WTC11 (cell line): ENCODE measurements around the gene PARVB. TPM values are rescaled to one million over a fixed set of nuclear protein-coding genes. Genes with fewer than 3 reads are reported as not detected.

ENCODE experiments used
- ATAC-seq: fragments of 200-7000 bp; cut with Tn5 transposase; 2 replicates; pipeline ENCODE4 v1.10.0; 2021; ENCODE audit warnings: mild to moderate bottlenecking, moderate library complexity
- CTCF ChIA-PET: fragments of 300-600 bp; sonication (Branson Sonifier 250); formaldehyde crosslinking; loops from one replicate; lab custom pipeline; 2021; ENCODE audit warnings: antibody characterized with exemption; lab: Charles Lee
- POLR2A ChIA-PET: fragments of 350-600 bp; sonication (Branson Sonifier 250); formaldehyde crosslinking; loops from one replicate; lab custom pipeline; 2021; ENCODE audit warnings: antibody characterized with exemption; lab: Charles Lee
- DNase-seq: peaks from one replicate; pipeline ENCODE4 v3.0.0; 2021; ENCODE audit warnings: low spot score
- H3K27ac Mint-ChIP-seq: 2 replicates; pipeline ENCODE4 v1.8.0; 2021; ENCODE audit warnings: mixed read lengths
- H3K27me3 Mint-ChIP-seq: 2 replicates; pipeline ENCODE4 v1.8.0; 2021; ENCODE audit warnings: low read depth, mild to moderate bottlenecking, moderate library complexity, mixed read lengths
- H3K36me3 Mint-ChIP-seq: 2 replicates; pipeline ENCODE4 v1.8.0; 2021; ENCODE audit warnings: mixed read lengths
- H3K4me1 Mint-ChIP-seq: 2 replicates; pipeline ENCODE4 v1.8.0; 2022; ENCODE audit warnings: mixed read lengths
- H3K4me3 Mint-ChIP-seq: 2 replicates; pipeline ENCODE4 v1.8.0; 2021; ENCODE audit warnings: mild to moderate bottlenecking, moderate library complexity, mixed read lengths
- H3K9me3 Mint-ChIP-seq: 2 replicates; pipeline ENCODE4 v1.8.0; 2021; ENCODE audit warnings: mixed read lengths
- ARID4B ChIP-seq: sonication (generic); formaldehyde crosslinking; IDR thresholded peaks from 2 replicates; pipeline ENCODE4 v1.8.0; 2023; ENCODE audit warnings: missing genetic modification reagents, mild to moderate bottlenecking, borderline replicate concordance
- ATF1 ChIP-seq: sonication (generic); formaldehyde crosslinking; IDR thresholded peaks from 2 replicates; pipeline ENCODE4 v1.8.1; 2023; ENCODE audit warnings: mild to moderate bottlenecking, moderate library complexity, missing genetic modification reagents
- ATF6 ChIP-seq: sonication (generic); formaldehyde crosslinking; IDR thresholded peaks from 2 replicates; pipeline ENCODE4 v1.8.1; 2023; ENCODE audit warnings: mild to moderate bottlenecking, missing genetic modification reagents
- CBFB ChIP-seq: sonication (generic); formaldehyde crosslinking; IDR thresholded peaks from 2 replicates; pipeline ENCODE4 v1.8.1; 2022; ENCODE audit warnings: mild to moderate bottlenecking, low read depth, missing genetic modification reagents
- CREB1 ChIP-seq: sonication (generic); formaldehyde crosslinking; IDR thresholded peaks from 2 replicates; pipeline ENCODE4 v1.8.0; 2023; ENCODE audit warnings: mild to moderate bottlenecking, missing genetic modification reagents
- CTCF ChIP-seq: fragments of 200-600 bp; IDR thresholded peaks from 2 replicates; pipeline ENCODE4 v1.8.0; 2022; ENCODE audit warnings: antibody characterized with exemption
- EMX1 ChIP-seq: fragments of 250-450 bp; sonication (Bioruptor Pico); IDR thresholded peaks from 2 replicates; pipeline ENCODE4 v1.8.0; 2021; ENCODE audit warnings: mild to moderate bottlenecking
- FOXK1 ChIP-seq: sonication (generic); formaldehyde crosslinking; IDR thresholded peaks from 2 replicates; pipeline ENCODE4 v1.8.0; 2022; ENCODE audit warnings: mild to moderate bottlenecking, moderate library complexity, missing genetic modification reagents
- JAZF1 ChIP-seq: fragments of 250-450 bp; sonication (Bioruptor Pico); IDR thresholded peaks from 2 replicates; pipeline ENCODE4 v1.9.0; 2021; ENCODE audit warnings: moderate library complexity, mild to moderate bottlenecking, inconsistent platforms
- ZNF425 ChIP-seq: fragments of 250-450 bp; sonication (Bioruptor Pico); conservative IDR thresholded peaks from 2 replicates; pipeline ENCODE4 v1.9.0; 2021; ENCODE audit warnings: mild to moderate bottlenecking
- ZSCAN18 ChIP-seq: fragments of 250-450 bp; sonication (Bioruptor Pico); IDR thresholded peaks from 2 replicates; pipeline ENCODE4 v2.1.2; 2022; ENCODE audit warnings: mild to moderate bottlenecking, moderate library complexity
- total RNA-seq: library from RNA; stranded (reverse); gene quantifications from 3 replicates; pipeline ENCODE4 v1.2.3, GENCODE V29; 2021
- TF ChIP-seq, protein P1 (sequence below): sonication (generic); formaldehyde crosslinking; IDR thresholded peaks from 2 replicates; pipeline ENCODE4 v1.8.1; 2022; ENCODE audit warnings: low read depth, mild to moderate bottlenecking, moderate library complexity, missing genetic modification reagents, borderline replicate concordance
- TF ChIP-seq, protein P2 (sequence below): sonication (generic); formaldehyde crosslinking; conservative IDR thresholded peaks from 2 replicates; pipeline ENCODE4 v1.8.1; 2023; ENCODE audit warnings: mild to moderate bottlenecking, low read depth, missing genetic modification reagents, moderate library complexity
- TF ChIP-seq, protein P3 (sequence below): sonication (generic); formaldehyde crosslinking; IDR thresholded peaks from 2 replicates; pipeline ENCODE4 v1.8.0; 2022; ENCODE audit warnings: mild to moderate bottlenecking, missing genetic modification reagents

The PARVB gene
- total RNA-seq, 1 experiment from 2014 or later: 3.3 TPM

GRCh38 chr22:44206330-44206645 is 182.2 kb downstream of the PARVB start (continued):
- TF ChIP-seq ZNF425 (no peak), ZSCAN18 (CRISPR knock-in tag) (no peak), EMX1 (CRISPR knock-in tag) (no peak)
- TF ChIP-seq, protein P1, sequence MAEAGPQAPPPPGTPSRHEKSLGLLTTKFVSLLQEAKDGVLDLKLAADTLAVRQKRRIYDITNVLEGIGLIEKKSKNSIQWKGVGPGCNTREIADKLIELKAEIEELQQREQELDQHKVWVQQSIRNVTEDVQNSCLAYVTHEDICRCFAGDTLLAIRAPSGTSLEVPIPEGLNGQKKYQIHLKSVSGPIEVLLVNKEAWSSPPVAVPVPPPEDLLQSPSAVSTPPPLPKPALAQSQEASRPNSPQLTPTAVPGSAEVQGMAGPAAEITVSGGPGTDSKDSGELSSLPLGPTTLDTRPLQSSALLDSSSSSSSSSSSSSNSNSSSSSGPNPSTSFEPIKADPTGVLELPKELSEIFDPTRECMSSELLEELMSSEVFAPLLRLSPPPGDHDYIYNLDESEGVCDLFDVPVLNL (CRISPR knock-in tag): no peak
- TF ChIP-seq, protein P2, sequence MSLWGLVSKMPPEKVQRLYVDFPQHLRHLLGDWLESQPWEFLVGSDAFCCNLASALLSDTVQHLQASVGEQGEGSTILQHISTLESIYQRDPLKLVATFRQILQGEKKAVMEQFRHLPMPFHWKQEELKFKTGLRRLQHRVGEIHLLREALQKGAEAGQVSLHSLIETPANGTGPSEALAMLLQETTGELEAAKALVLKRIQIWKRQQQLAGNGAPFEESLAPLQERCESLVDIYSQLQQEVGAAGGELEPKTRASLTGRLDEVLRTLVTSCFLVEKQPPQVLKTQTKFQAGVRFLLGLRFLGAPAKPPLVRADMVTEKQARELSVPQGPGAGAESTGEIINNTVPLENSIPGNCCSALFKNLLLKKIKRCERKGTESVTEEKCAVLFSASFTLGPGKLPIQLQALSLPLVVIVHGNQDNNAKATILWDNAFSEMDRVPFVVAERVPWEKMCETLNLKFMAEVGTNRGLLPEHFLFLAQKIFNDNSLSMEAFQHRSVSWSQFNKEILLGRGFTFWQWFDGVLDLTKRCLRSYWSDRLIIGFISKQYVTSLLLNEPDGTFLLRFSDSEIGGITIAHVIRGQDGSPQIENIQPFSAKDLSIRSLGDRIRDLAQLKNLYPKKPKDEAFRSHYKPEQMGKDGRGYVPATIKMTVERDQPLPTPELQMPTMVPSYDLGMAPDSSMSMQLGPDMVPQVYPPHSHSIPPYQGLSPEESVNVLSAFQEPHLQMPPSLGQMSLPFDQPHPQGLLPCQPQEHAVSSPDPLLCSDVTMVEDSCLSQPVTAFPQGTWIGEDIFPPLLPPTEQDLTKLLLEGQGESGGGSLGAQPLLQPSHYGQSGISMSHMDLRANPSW (CRISPR knock-in tag): no peak

- ATAC-seq (no peak), DNase-seq (peak; percentile 3)
- Mint-ChIP-seq H3K4me3 (no peak overlapping the region), H3K36me3 (0 out of 2 replicates have a peak, but pooled peaks cover 3% of the 10 kb centered on the region), H3K27me3 (peaks cover 2% of the 10 kb centered on the region; the same call in 1 of the 2 replicates), H3K9me3 (peaks cover 16% of the 10 kb centered on the region), H3K4me1 (no peaks in the 10 kb centered on the region), H3K27ac (no peak overlapping the region)
- POLR2A ChIA-PET: no interaction called here
- CTCF ChIA-PET: no interaction called here
- TF ChIP-seq, protein P3, sequence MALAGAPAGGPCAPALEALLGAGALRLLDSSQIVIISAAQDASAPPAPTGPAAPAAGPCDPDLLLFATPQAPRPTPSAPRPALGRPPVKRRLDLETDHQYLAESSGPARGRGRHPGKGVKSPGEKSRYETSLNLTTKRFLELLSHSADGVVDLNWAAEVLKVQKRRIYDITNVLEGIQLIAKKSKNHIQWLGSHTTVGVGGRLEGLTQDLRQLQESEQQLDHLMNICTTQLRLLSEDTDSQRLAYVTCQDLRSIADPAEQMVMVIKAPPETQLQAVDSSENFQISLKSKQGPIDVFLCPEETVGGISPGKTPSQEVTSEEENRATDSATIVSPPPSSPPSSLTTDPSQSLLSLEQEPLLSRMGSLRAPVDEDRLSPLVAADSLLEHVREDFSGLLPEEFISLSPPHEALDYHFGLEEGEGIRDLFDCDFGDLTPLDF (CRISPR knock-in tag): no peak
- TF ChIP-seq ATF1 (no peak), CREB1 (CRISPR knock-in tag) (no peak), EMX1 (CRISPR knock-in tag) (no peak), ATF6 (CRISPR knock-in tag) (no peak), CBFB (CRISPR knock-in tag) (no peak), CTCF (no peak), ARID4B (CRISPR knock-in tag) (no peak), FOXK1 (no peak), JAZF1 (CRISPR knock-in tag) (no peak)
Measured at GRCh38 chr22:44206696-44207095, 182.6 kb downstream of the PARVB start.
